A673 (cell line): ENCODE results near the gene DNASE2B. TPM values are rescaled to one million over a fixed set of nuclear protein-coding genes. Genes with fewer than 3 reads are reported as not detected.

ENCODE experiments used
- BruUV-seq: library from RNA; stranded (reverse); fragments of 400-500 nt; replicated peaks from 2 replicates; lab custom pipeline; 2021; lab: Mats Ljungman, UMichigan
- CTCF ChIA-PET: fragments of 300-600 bp; sonication (Branson Sonifier 250); formaldehyde crosslinking; loops from one replicate; lab custom pipeline; 2022; ENCODE audit warnings: antibody characterized with exemption; lab: Charles Lee
- POLR2A ChIA-PET: fragments of 300-600 bp; sonication (Branson Sonifier 250); formaldehyde crosslinking; loops from one replicate; lab custom pipeline; 2022; ENCODE audit warnings: antibody characterized with exemption; ENCODE audit not compliant: low non-redundant PET; lab: Charles Lee
- DNase-seq: peaks from one replicate; pipeline ENCODE4 v3.0.0-alpha.2; 2015; ENCODE audit warnings: low spot score
- H3K27ac ChIP-seq: fragments of 200-600 bp; sonication (generic); 2 replicates; pipeline ENCODE4 v1.5.1; 2016; ENCODE audit warnings: mixed run types, low read depth, mild to moderate bottlenecking, mixed read lengths, antibody characterized with exemption, low read length; ENCODE audit not compliant: poor library complexity, severe bottlenecking
- H3K27me3 ChIP-seq: fragments of 200-600 bp; sonication (generic); replicated peaks from 2 replicates; pipeline ENCODE4 v1.6.1; 2017; ENCODE audit warnings: mixed run types, low read depth, mild to moderate bottlenecking, mixed read lengths, antibody characterized with exemption, low read length; ENCODE audit not compliant: insufficient read depth, poor library complexity
- H3K36me3 ChIP-seq: fragments of 200-600 bp; sonication (generic); 2 replicates; pipeline ENCODE4 v1.6.1; 2016; ENCODE audit warnings: mixed run types, mild to moderate bottlenecking, mixed read lengths, antibody characterized with exemption, low read length; ENCODE audit not compliant: insufficient read depth, poor library complexity, severe bottlenecking
- H3K4me1 ChIP-seq: fragments of 200-600 bp; sonication (generic); 2 replicates; pipeline ENCODE4 v1.6.1; 2017; ENCODE audit warnings: mixed run types, mild to moderate bottlenecking, mixed read lengths, antibody characterized with exemption, low read length; ENCODE audit not compliant: insufficient read depth, poor library complexity, severe bottlenecking
- H3K4me3 ChIP-seq: fragments of 200-600 bp; sonication (generic); 2 replicates; pipeline ENCODE4 v1.5.1; 2016; ENCODE audit warnings: low read depth, mixed run types, mild to moderate bottlenecking, mixed read lengths, low read length; ENCODE audit not compliant: poor library complexity, severe bottlenecking
- H3K9me3 ChIP-seq: fragments of 200-600 bp; sonication (generic); 2 replicates; pipeline ENCODE4 v1.6.1; 2016; ENCODE audit warnings: mixed run types, low read depth, mild to moderate bottlenecking, mixed read lengths, antibody characterized with exemption, low read length; ENCODE audit not compliant: poor library complexity, severe bottlenecking
- CTCF ChIP-seq: fragments of 300-800, 200-600 bp; sonication (generic); conservative IDR thresholded peaks from 2 replicates; pipeline ENCODE4 v1.5.1; 2017; ENCODE audit warnings: low read depth, mild to moderate bottlenecking, antibody characterized with exemption, low read length, moderate library complexity, mixed read lengths
- EZH2 ChIP-seq: fragments of 200-600 bp; sonication (generic); IDR thresholded peaks from 2 replicates; pipeline ENCODE4 v1.6.1; 2017; ENCODE audit warnings: borderline replicate concordance, low read depth, mild to moderate bottlenecking, mixed read lengths, antibody characterized with exemption, low read length; ENCODE audit not compliant: poor library complexity, severe bottlenecking
- intact Hi-C: fragments of 100-400 bp; cut with micrococcal nuclease; formaldehyde crosslinking; loops from one replicate; pipeline ENCODE4 v1.10.0; 2022; ENCODE audit not compliant: unreplicated experiment
- total RNA-seq: library from RNA; stranded (reverse); gene quantifications from 2 replicates; pipeline ENCODE4 v1.2.3, GENCODE V29; 2021

The DNASE2B gene
- total RNA-seq, 1 experiment from 2014 or later = not detected

- Histone ChIP-seq H3K27ac (no peak overlapping the region), H3K4me3 (no peak overlapping the region), H3K4me1 (no peaks in the 10 kb centered on the region), H3K27me3 (no peaks in the 10 kb centered on the region), H3K36me3 (no peaks in the 10 kb centered on the region), H3K9me3 (no peaks in the 10 kb centered on the region)
- TF ChIP-seq CTCF = no peak
- no TSS peak for BruUV-seq
- ChIA-PET CTCF (no interaction called here), POLR2A (no interaction called here)
- DNase-seq = no peak
- intact Hi-C loops = no loop called here
These were observed 27.4 kb upstream of the DNASE2B start for GRCh38 chr1:84370831-84371394.

GRCh38 chr1:84373436-84374141, 24.7 kb upstream of the DNASE2B start:
- H3K27me3 ChIP-seq = no peaks in the 10 kb centered on the region
- ChIA-PET CTCF (no interaction called here), POLR2A (no interaction called here)
- H3K9me3 ChIP-seq = no peaks in the 10 kb centered on the region
- no peak overlapping the region for H3K4me3 ChIP-seq
- no TSS peak for BruUV-seq
- DNase-seq = no peak
- intact Hi-C loops = no loop called here
- H3K36me3 ChIP-seq = no peaks in the 10 kb centered on the region
- TF ChIP-seq CTCF = no peak
- TF ChIP-seq EZH2 = no peak
- no peaks in the 10 kb centered on the region for H3K4me1 ChIP-seq
- no peak overlapping the region for H3K27ac ChIP-seq

- H3K27me3 ChIP-seq = no peaks in the 10 kb centered on the region
- no peaks in the 10 kb centered on the region for H3K36me3 ChIP-seq
- ChIA-PET CTCF (no interaction called here), POLR2A (no interaction called here)
- no TSS peak for BruUV-seq
- no peaks in the 10 kb centered on the region for H3K4me1 ChIP-seq
- DNase-seq = no peak
- TF ChIP-seq EZH2 (no peak), CTCF (no peak)
- H3K4me3 ChIP-seq = no peak overlapping the region
- no peak overlapping the region for H3K27ac ChIP-seq
- intact Hi-C loops = no loop called here
- no peaks in the 10 kb centered on the region for H3K9me3 ChIP-seq
These were observed 23.1 kb upstream of the DNASE2B start for GRCh38 chr1:84374991-84375696.
